Activated T-helper 1 cell treated with anti-CD3 and anti-CD28 coated beads, Interleukin-12 subunit alpha, Interleukin-12 subunit beta, Interleukin-2, Interleukin-4 antibody, amounts not matched to agents 30 ng/mL and 10 ng/mL and 1 ng/mL, durations not matched to agents 14 hours and 24 hours and 36 hours (primary cell): ENCODE results near the gene CRYGA. TPM values are rescaled to one million over a fixed set of nuclear protein-coding genes. Genes with fewer than 3 reads are reported as not detected.
"Not testable (repeated sequence)": the region's sequence is repeated elsewhere in the genome, so short reads cannot be mapped to it uniquely, and the experiment has no call there.

ENCODE experiments used
- DNase-seq: peaks from one replicate; pipeline ENCODE4 v3.0.0; 2021; ENCODE audit warnings: low spot score
- H3K27ac Mint-ChIP-seq: one replicate; pipeline ENCODE4 v1.8.0; 2021; ENCODE audit warnings: mild to moderate bottlenecking, mixed read lengths
- H3K27me3 Mint-ChIP-seq: one replicate; pipeline ENCODE4 v1.8.0; 2022; ENCODE audit warnings: mild to moderate bottlenecking, moderate library complexity, mixed read lengths; ENCODE audit not compliant: insufficient read depth
- H3K36me3 Mint-ChIP-seq: one replicate; pipeline ENCODE4 v1.8.0; 2021; ENCODE audit warnings: low read depth, mixed read lengths
- H3K4me1 Mint-ChIP-seq: one replicate; pipeline ENCODE4 v1.8.0; 2021; ENCODE audit warnings: low read depth, mixed read lengths
- H3K4me3 Mint-ChIP-seq: one replicate; pipeline ENCODE4 v1.8.0; 2021; ENCODE audit warnings: mild to moderate bottlenecking, moderate library complexity, mixed read lengths
- H3K9me3 Mint-ChIP-seq: one replicate; pipeline ENCODE4 v1.8.0; 2021; ENCODE audit warnings: mixed read lengths
- intact Hi-C: fragments of 100-400 bp; cut with micrococcal nuclease; formaldehyde crosslinking; loops from one replicate; pipeline ENCODE4 v1.15.1; 2024
- total RNA-seq: library from RNA; stranded (reverse); gene quantifications from 2 replicates; pipeline ENCODE4 v1.2.3, GENCODE V29; 2022

The CRYGA gene
- total RNA-seq, 1 donor from 2014 or later, result not detected

- Mint-ChIP-seq H3K36me3 (no peaks in the 10 kb centered on the region), H3K9me3 (no peaks in the 10 kb centered on the region), H3K4me3 (no peak overlapping the region), H3K27ac (no peak overlapping the region), H3K27me3 (peaks cover 7% of the 10 kb centered on the region), H3K4me1 (peaks cover 8% of the 10 kb centered on the region)
- intact Hi-C loops, result no loop called here
- no peak for DNase-seq
Measured at GRCh38 chr2:208130712-208131110, 32.7 kb downstream of the CRYGA start.

DNA sequence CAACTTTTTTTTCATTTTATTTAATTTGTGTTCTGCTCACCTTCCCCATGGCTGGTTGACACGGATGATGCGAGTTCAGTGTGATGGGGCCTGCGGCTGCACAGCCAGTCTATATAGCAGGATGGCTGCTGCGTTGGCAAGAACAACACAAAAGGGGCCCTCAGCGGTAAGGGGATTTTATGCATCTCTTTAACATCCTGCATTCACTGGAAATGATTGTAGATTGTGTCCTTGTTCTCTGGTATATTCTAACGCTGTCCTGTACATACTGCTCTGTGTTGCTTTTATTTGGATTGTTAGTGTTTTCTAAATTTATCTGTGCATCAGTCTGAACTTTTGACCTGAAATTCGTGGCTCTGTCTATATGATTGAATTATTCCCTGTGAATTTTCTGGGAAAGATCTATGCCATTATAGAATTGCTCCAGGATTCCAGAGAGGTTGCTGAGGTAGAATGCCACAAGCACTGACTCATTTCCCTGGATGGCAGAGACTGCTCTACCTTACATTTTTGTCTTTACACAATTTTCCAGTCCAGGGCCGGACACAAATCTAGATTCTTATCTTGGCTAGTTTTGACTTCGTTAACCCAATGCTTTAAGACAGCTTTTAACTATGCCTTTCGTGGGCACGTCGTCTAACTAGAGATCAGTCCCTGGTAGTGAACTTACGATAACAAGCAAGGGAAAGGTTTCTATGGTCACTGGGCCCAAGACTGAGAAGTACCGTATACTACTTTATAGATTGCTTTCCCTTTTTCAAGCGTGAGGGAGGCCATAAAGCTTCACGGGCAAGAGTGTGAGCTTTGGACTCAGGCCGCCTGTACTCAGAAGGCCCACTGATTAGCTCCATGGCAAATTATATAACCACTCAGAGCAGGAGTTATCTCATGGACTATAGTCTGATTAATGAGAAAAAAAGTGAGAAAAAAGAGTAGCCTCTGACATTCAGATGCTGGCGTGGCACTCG is 33.4 kb downstream of the CRYGA start, which contains the start of gene CRYGC:
TSS of gene CRYGC (minus strand) at position 85 of the 968 bp plus-strand sequence. CDS start at position 49, 36 bp downstream.
- Mint-ChIP-seq H3K27me3 (peaks cover 12% of the 10 kb centered on the region), H3K36me3 (no peaks in the 10 kb centered on the region), H3K4me1 (peaks cover 4% of the 10 kb centered on the region), H3K9me3 (no peaks in the 10 kb centered on the region), H3K27ac (no peak within 1 kb of the TSS), H3K4me3 (no peak within 1 kb of the TSS)
- intact Hi-C loops, result no loop called here
- DNase-seq, result no peak

- intact Hi-C loops, result no loop called here
- H3K4me1 Mint-ChIP-seq, result no peaks in the 10 kb centered on the region
- DNase-seq, result no peak
- no peaks in the 10 kb centered on the region for H3K9me3 Mint-ChIP-seq
- no peak overlapping the region for H3K4me3 Mint-ChIP-seq
- H3K27me3 Mint-ChIP-seq, result peaks cover 27% of the 10 kb centered on the region
- H3K27ac Mint-ChIP-seq, result no peak overlapping the region
- H3K36me3 Mint-ChIP-seq, result no peaks in the 10 kb centered on the region
Measured at GRCh38 chr2:208128136-208128535, 35.3 kb downstream of the CRYGA start.

DNA sequence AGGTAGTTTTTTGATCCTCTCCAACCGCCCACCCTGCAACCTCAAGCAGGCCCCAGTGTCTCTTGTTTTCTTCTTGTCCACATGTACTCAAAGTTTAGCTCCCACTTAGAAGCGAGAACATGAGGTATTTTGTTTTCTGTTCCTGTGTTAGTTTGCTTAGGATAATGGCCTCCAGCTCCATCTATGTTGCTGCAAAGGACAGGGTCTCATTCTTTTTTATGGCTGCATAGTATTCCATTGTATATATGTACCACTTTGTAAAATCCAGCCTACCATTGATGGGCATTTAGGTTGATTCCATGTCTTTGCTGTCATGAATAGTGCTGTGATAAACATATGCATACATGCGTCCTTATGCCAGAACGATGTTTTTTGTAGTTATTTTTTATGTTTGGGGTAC is 36.3 kb downstream of the CRYGA start:
- H3K27ac Mint-ChIP-seq, result no peak overlapping the region
- H3K4me3 Mint-ChIP-seq, result no peak overlapping the region
- no peak for DNase-seq
- no peaks in the 10 kb centered on the region for H3K9me3 Mint-ChIP-seq
- no peaks in the 10 kb centered on the region for H3K36me3 Mint-ChIP-seq
- no peaks in the 10 kb centered on the region for H3K4me1 Mint-ChIP-seq
- peaks cover 29% of the 10 kb centered on the region for H3K27me3 Mint-ChIP-seq
- intact Hi-C loops, result no loop called here

- H3K27ac Mint-ChIP-seq, result no peak overlapping the region
- no peaks in the 10 kb centered on the region for H3K9me3 Mint-ChIP-seq
- DNase-seq, result no peak
- H3K4me1 Mint-ChIP-seq, result no peaks in the 10 kb centered on the region
- H3K4me3 Mint-ChIP-seq, result no peak overlapping the region
- H3K27me3 Mint-ChIP-seq, result peaks cover 32% of the 10 kb centered on the region
- H3K36me3 Mint-ChIP-seq, result peaks cover 2% of the 10 kb centered on the region
- intact Hi-C loops, result no loop called here
Measured at GRCh38 chr2:208125251-208125650, 38.1 kb downstream of the CRYGA start.

DNA sequence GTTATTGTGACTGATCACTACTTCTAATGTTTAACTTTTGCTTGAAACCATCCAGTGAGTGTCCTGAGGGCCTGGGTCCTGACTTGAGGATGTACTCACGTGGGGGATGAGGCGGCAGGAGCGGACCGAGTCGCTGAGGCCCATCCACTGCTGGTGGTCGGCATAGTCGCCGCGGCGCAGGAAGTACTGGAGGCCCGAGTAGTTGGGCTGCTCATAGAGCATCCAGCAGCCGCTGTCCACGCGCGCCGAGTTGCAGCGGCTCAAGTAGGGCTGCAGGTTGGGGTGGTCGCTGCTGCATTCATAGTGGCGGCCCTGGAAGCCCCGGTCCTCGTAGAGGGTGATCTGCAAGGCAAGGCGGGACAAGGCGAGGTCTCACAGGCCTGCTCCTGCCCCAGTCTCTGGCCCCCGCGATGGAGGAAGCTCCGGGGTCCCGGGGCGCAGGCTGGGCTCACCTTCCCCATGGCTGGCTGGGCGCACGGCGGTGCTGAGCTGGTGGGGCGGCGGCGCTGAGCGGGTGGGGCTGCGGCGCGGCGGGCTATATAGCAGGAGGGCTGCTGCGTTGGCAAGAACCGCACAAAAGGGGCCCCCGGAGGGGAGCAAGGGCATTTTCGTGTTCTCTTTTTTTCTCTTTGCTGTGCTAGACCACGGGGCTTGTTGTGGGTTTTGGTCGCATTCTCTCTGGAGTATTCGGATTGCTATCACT is 39.2 kb downstream of the CRYGA start, which contains the start of gene CRYGD:
TSS of gene CRYGD (minus strand) at position 512 of the 703 bp plus-strand sequence. CDS start at position 461, 51 bp downstream.
- intact Hi-C loops, H3K9me3 Mint-ChIP-seq, H3K4me3 Mint-ChIP-seq, H3K36me3 Mint-ChIP-seq, H3K27ac Mint-ChIP-seq, DNase-seq, H3K4me1 Mint-ChIP-seq: not testable (repeated sequence)
- H3K27me3 Mint-ChIP-seq, result peaks cover 34% of the 10 kb centered on the region

- no peak overlapping the region for H3K4me3 Mint-ChIP-seq
- no peaks in the 10 kb centered on the region for H3K9me3 Mint-ChIP-seq
- no peaks in the 10 kb centered on the region for H3K4me1 Mint-ChIP-seq
- intact Hi-C loops, result no loop called here
- peaks cover 33% of the 10 kb centered on the region for H3K27me3 Mint-ChIP-seq
- no peak overlapping the region for H3K27ac Mint-ChIP-seq
- no peak for DNase-seq
- peaks cover 2% of the 10 kb centered on the region for H3K36me3 Mint-ChIP-seq
Measured at GRCh38 chr2:208122248-208122647, 41.1 kb downstream of the CRYGA start.

GRCh38 chr2:208118918-208119317 is 44.5 kb downstream of the CRYGA start:
- intact Hi-C loops, result no loop called here
- H3K36me3 Mint-ChIP-seq, result peaks cover 2% of the 10 kb centered on the region
- H3K9me3 Mint-ChIP-seq, result no peaks in the 10 kb centered on the region

DNA sequence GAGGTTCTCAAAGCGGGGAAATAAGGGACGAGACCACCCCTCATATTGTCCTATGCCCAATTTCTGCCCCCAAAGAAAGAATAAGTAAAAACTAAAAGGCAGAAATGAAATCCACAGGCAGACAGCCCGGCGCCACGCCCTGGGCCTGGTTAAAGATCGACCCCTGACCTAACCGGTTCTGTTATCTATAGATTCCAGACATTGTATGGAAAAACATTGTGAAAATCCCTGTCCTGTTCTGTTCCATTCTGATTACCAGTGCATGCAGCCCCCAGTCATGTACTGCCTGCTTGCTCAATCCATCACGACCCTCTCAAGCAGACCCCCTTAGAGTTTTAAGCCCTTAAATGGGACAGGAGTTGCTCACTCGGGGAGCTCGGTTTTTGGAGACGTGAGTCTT is 46.0 kb downstream of the CRYGA start:
- H3K27ac Mint-ChIP-seq, H3K9me3 Mint-ChIP-seq, intact Hi-C loops, H3K4me1 Mint-ChIP-seq, H3K36me3 Mint-ChIP-seq, H3K27me3 Mint-ChIP-seq, H3K4me3 Mint-ChIP-seq, DNase-seq: not testable (repeated sequence)

More at GRCh38 chr2:208118918-208119317, 44.5 kb downstream of the CRYGA start:
- Mint-ChIP-seq H3K27me3 (peaks cover 14% of the 10 kb centered on the region), H3K27ac (no peak overlapping the region), H3K4me3 (no peak overlapping the region), H3K4me1 (no peaks in the 10 kb centered on the region)
- DNase-seq, result no peak

DNA sequence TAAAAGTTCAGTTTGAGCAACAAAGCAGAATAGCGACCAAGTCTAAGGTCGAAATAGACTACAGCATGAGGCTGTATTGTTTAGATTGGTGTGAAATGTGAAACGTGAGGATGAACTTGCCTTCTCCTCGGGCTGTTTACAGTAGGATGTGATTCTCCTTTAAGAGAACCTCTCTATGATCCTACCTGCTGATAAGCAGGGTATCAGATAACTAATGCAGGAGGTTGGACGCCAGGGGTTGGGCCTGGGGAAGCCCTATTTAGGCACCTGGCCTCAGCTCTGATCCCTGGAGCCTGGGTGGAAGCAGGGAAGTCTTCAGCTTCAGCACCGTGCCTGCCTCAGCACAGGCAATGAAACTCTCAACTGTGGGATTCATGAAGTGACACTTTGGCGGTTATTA is 50.4 kb downstream of the CRYGA start:
- DNase-seq, result no peak
- Mint-ChIP-seq H3K27me3 (no peaks in the 10 kb centered on the region), H3K4me1 (no peaks in the 10 kb centered on the region), H3K36me3 (no peaks in the 10 kb centered on the region), H3K27ac (no peak overlapping the region), H3K9me3 (no peaks in the 10 kb centered on the region), H3K4me3 (no peak overlapping the region)
- intact Hi-C loops, result no loop called here

- DNase-seq, H3K36me3 Mint-ChIP-seq, H3K9me3 Mint-ChIP-seq, H3K4me3 Mint-ChIP-seq, H3K27me3 Mint-ChIP-seq, H3K4me1 Mint-ChIP-seq, intact Hi-C loops, H3K27ac Mint-ChIP-seq: not testable (repeated sequence)
Measured at GRCh38 chr2:208112273-208112745, 51.1 kb downstream of the CRYGA start.
